Right lobe of liver (tissue), 4 donors: ENCODE data around the gene VASH2.

ENCODE experiments used
- CTCF ChIP-seq, 4 donors: fragments of 200-600 bp in 3 of 4; fragments of 450-650 bp in 1 of 4; IDR thresholded peaks; one replicate each; pipeline versions ENCODE4 v1.5.1 to v1.8.0; 2016 to 2022; ENCODE audit warnings: antibody characterized with exemption in 4 of 4, mild to moderate bottlenecking in 2 of 4
- POLR2A ChIP-seq: fragments of 450-650 bp; IDR thresholded peaks from one replicate; pipeline ENCODE4 v1.6.1; 2017; ENCODE audit warnings: antibody characterized with exemption, mild to moderate bottlenecking
- donor health status: DM: no; HTN: no; CAD: no.
- donor health status: DM: no; HTN: no; CAD: no.
- donor health status: DM: no; HTN: yes; CAD: no.

- no peak for TF ChIP-seq CTCF (IDR thresholded peaks at IDR 0.05)
- TF ChIP-seq POLR2A: no peak
These were observed 4.7 kb upstream of the VASH2 start for GRCh38 chr1:212945463-212946160.
